PC-3 (cell line): ENCODE data around the gene PRPH. TPM values are rescaled to one million over a fixed set of nuclear protein-coding genes. Genes with fewer than 3 reads are reported as not detected.

Experiments
- ATAC-seq: fragments of 200-7000 bp; cut with Tn5 transposase; 2 replicates; pipeline ENCODE4 v1.9.1; 2020; ENCODE audit warnings: mild to moderate bottlenecking, moderate library complexity
- BruUV-seq: library from RNA; stranded (reverse); fragments of 400-500 nt; replicated peaks from 2 replicates; lab custom pipeline; 2021; lab: Mats Ljungman, UMichigan
- CTCF ChIA-PET: fragments of 300-600 bp; sonication (Branson Sonifier 250); formaldehyde crosslinking; loops from one replicate; lab custom pipeline; 2022; ENCODE audit warnings: antibody characterized with exemption; lab: Charles Lee
- POLR2A ChIA-PET: fragments of 300-600 bp; sonication (Branson Sonifier 250); formaldehyde crosslinking; loops from one replicate; lab custom pipeline; 2022; ENCODE audit warnings: antibody characterized with exemption; ENCODE audit not compliant: unreplicated experiment; lab: Charles Lee
- DNase-seq: peaks from one replicate; pipeline ENCODE4 v3.0.0-alpha.2; 2015
- H2AFZ ChIP-seq: fragments of 300-600 bp; sonication (generic); 2 replicates; pipeline ENCODE4 v1.6.0; 2016; ENCODE audit warnings: antibody characterized with exemption, low read length
- H3F3A ChIP-seq: fragments of 300-600 bp; sonication (generic); one replicate; pipeline ENCODE4 v1.6.0; 2017; ENCODE audit warnings: antibody characterized with exemption, low read length, control low read depth, mild to moderate bottlenecking; ENCODE audit not compliant: unreplicated experiment
- H3K27ac ChIP-seq: fragments of 300-600 bp; sonication (generic); 2 replicates; pipeline ENCODE4 v1.5.1; 2016; ENCODE audit warnings: mild to moderate bottlenecking, low read length
- H3K27me3 ChIP-seq: fragments of 300-600 bp; sonication (generic); 2 replicates; pipeline ENCODE4 v1.6.1; 2016; ENCODE audit warnings: low read length, mixed read lengths
- H3K36me3 ChIP-seq: fragments of 300-600 bp; sonication (generic); 2 replicates; pipeline ENCODE4 v1.6.1; 2016; ENCODE audit warnings: low read depth, mixed run types, low read length, mixed read lengths
- H3K4me1 ChIP-seq: fragments of 300-600 bp; sonication (generic); 2 replicates; pipeline ENCODE4 v1.5.1; 2016; ENCODE audit warnings: low read length; ENCODE audit not compliant: insufficient read depth
- H3K4me2 ChIP-seq: fragments of 300-600 bp; sonication (generic); 2 replicates; pipeline ENCODE4 v1.6.0; 2016; ENCODE audit warnings: low read length
- H3K4me3 ChIP-seq: fragments of 300-600 bp; sonication (generic); 2 replicates; pipeline ENCODE4 v1.5.1; 2016; ENCODE audit warnings: mild to moderate bottlenecking, low read length, mixed read lengths
- H3K79me2 ChIP-seq: fragments of 300-600 bp; sonication (generic); 2 replicates; pipeline ENCODE4 v1.6.1; 2017; ENCODE audit warnings: low read length, mixed read lengths
- H3K9ac ChIP-seq: fragments of 300-600 bp; sonication (generic); 2 replicates; pipeline ENCODE4 v1.6.0; 2016; ENCODE audit warnings: mild to moderate bottlenecking, low read length
- H3K9me2 ChIP-seq: fragments of 300-600 bp; sonication (generic); replicated peaks from 2 replicates; pipeline ENCODE4 v1.6.1; 2016; ENCODE audit warnings: mixed run types, low read length, mixed read lengths
- H3K9me3 ChIP-seq: fragments of 300-600 bp; sonication (generic); 2 replicates; pipeline ENCODE4 v1.6.1; 2016; ENCODE audit warnings: low read length, mixed read lengths
- H4K20me1 ChIP-seq: fragments of 300-600 bp; sonication (generic); 2 replicates; pipeline ENCODE4 v1.6.1; 2016; ENCODE audit warnings: low read length, mixed read lengths
- EZH2 ChIP-seq: fragments of 300-600 bp; sonication (generic); IDR thresholded peaks from one replicate; pipeline ENCODE4 v1.6.1; 2017; ENCODE audit warnings: antibody characterized with exemption, mild to moderate bottlenecking, low read length; ENCODE audit not compliant: unreplicated experiment
- EZH2phosphoT487 ChIP-seq: fragments of 300-600 bp; sonication (generic); IDR thresholded peaks from 2 replicates; pipeline ENCODE4 v1.6.1; 2018; ENCODE audit warnings: mild to moderate bottlenecking, antibody characterized with exemption, low read length, borderline replicate concordance
- intact Hi-C: fragments of 100-400 bp; cut with micrococcal nuclease; formaldehyde crosslinking; loops from 2 replicates; pipeline ENCODE4 v1.9.0; 2023
- total RNA-seq: library from RNA; depleted of rRNA; stranded (reverse); fragments of >200 nt; gene quantifications from 2 replicates; pipeline ENCODE4 v1.2.3, GENCODE V29; 2014
- TF ChIP-seq, protein P1 (sequence below): fragments of 300-600 bp; sonication (generic); conservative IDR thresholded peaks from 2 replicates; pipeline ENCODE4 v1.5.1; 2017; ENCODE audit warnings: antibody characterized with exemption, low read depth, mild to moderate bottlenecking, low read length

PRPH gene
- total RNA-seq, 1 experiment from 2014 or later: 0.15 TPM

DNA sequence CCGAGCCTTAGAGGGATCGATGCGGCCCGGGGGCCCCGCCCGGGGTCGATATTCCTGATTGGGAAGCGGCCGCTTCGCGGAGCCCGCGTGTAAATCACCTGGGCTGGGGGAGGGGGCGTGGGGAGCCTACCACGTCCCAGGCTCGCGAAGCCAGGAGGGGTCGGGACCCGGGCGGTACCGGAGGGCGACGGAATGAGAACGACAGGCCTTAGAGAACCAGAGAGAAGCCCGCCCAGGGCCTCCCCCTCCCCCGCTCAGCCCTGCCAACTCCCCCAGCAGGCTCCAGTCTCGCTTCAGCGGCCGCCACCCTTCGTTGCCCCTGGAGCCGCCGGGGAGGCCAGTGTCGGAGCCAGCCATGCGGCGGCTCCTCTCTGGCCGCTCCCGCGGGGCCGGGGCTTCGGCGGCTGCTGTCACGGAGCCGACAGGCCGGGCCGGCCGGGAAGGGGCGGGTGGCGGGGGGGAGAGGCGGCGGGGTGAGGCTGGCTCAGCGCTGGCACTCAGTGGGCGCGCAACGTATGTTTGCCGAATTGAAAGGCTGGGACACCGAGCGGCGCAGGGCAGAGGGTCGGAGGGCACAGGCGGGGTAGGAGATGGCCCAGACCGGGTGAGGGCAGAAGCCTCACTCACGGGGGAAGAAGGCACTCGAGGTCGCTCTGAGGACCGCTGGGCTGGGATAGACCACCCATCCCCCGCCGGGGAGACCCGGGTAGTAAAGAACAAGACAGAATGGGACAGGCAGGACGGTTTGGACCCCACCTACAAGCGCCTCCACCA lies 50.3 kb downstream of the PRPH start:
- ChIA-PET POLR2A (no interaction called here), CTCF (no interaction called here)
- Histone ChIP-seq H3K36me3 (no peaks in the 10 kb centered on the region), H3K4me1 (peaks cover 38% of the 10 kb centered on the region), H3K9ac (no peak overlapping the region), H4K20me1 (no peaks in the 10 kb centered on the region), H3K4me2 (peak overlapping the region; percentile 87), H3K27ac (no peak overlapping the region), H3K4me3 (peak overlapping the region; percentile 70), H3K27me3 (peaks cover 21% of the 10 kb centered on the region), H2AFZ (peak overlapping the region; percentile 81; the same call in 1 of the 2 replicates), H3K9me2 (no peaks in the 10 kb centered on the region), H3K79me2 (peaks cover 7% of the 10 kb centered on the region; the same call in 1 of the 2 replicates), H3F3A (no peaks in the 10 kb centered on the region), H3K9me3 (no peaks in the 10 kb centered on the region)
- no TSS peak for BruUV-seq
- peak; percentile 3 for ATAC-seq
- peak; percentile 23 for DNase-seq
- TF ChIP-seq, protein P1, sequence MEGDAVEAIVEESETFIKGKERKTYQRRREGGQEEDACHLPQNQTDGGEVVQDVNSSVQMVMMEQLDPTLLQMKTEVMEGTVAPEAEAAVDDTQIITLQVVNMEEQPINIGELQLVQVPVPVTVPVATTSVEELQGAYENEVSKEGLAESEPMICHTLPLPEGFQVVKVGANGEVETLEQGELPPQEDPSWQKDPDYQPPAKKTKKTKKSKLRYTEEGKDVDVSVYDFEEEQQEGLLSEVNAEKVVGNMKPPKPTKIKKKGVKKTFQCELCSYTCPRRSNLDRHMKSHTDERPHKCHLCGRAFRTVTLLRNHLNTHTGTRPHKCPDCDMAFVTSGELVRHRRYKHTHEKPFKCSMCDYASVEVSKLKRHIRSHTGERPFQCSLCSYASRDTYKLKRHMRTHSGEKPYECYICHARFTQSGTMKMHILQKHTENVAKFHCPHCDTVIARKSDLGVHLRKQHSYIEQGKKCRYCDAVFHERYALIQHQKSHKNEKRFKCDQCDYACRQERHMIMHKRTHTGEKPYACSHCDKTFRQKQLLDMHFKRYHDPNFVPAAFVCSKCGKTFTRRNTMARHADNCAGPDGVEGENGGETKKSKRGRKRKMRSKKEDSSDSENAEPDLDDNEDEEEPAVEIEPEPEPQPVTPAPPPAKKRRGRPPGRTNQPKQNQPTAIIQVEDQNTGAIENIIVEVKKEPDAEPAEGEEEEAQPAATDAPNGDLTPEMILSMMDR: no peak
- TF ChIP-seq EZH2 (no peak), EZH2phosphoT487 (no peak)
- intact Hi-C loops: no loop called here

DNA sequence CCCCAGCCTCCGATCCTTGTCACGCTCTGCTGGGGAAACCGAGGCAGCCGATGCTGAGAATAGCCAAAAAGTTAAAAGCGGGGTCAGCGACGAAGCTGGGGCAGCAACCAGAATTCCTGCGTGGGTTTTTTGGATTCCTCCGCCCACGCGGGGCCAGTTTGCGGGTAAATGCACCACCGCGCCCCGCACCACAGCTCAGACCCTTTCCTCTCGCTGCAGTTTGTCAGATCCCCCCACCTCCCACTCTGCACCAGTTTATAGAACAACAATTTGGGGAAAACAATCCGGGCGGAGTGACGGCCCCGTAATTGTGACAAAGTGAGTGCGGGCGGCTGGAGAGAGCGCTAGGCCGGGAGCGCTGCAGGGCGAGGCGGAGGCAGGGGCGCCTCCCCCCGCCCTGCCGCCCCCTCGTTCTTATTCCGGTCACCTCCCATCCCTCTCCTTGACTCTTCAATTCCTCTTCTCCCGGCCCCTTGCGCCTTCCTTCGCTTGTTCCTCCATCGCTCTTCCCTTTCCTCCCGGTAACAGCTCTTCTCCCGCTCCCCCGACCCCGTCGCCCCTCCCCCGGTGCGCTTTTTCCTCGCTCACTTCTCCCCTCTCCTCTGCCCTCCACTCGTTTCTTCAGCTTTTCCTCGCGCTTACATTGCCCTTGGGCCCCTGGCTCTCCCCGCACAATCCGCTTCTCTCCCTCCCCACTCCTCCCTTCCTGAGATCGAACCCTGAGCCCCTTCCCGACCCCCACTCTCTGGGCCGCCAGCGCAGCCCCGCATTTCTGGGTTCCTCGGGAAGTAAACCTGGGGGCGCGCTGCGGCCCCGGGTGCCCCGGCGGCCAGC lies 51.1 kb downstream of the PRPH start:
- no peak for ATAC-seq

More for the DNA sequence above, 51.1 kb downstream of the PRPH start:
- ChIA-PET CTCF (interaction anchor here (0.5 to 3.2 kb wide), 6 partner anchors 13 to 192 kb away, joined by 3 to 16 read pairs (median 4); partner anchors contain the start of gene TROAP), POLR2A (interaction anchor here (0.6 kb wide), 1 partner anchor 69 kb away, joined by 10 read pairs; no protein-coding TSS in a partner anchor)
- Histone ChIP-seq H3K36me3 (no peaks in the 10 kb centered on the region), H3K4me3 (peak overlapping the region; percentile 70), H3K27ac (no peak overlapping the region), H3K27me3 (peaks cover 21% of the 10 kb centered on the region), H4K20me1 (no peaks in the 10 kb centered on the region), H3K4me1 (peaks cover 38% of the 10 kb centered on the region), H2AFZ (peak overlapping the region; percentile 81), H3K9ac (no peak overlapping the region), H3K4me2 (peak overlapping the region; percentile 87), H3K79me2 (peaks cover 7% of the 10 kb centered on the region; the same call in 1 of the 2 replicates), H3F3A (no peaks in the 10 kb centered on the region), H3K9me2 (no peaks in the 10 kb centered on the region), H3K9me3 (no peaks in the 10 kb centered on the region)
- intact Hi-C loops: no loop called here
- no peak for DNase-seq
- no TSS peak for BruUV-seq
- no peak for TF ChIP-seq EZH2phosphoT487
- TF ChIP-seq, protein P1: no peak
- peak; percentile 44 for TF ChIP-seq EZH2
